ENCODE measurements around the gene XAGE2. TPM values are rescaled to one million over a fixed set of nuclear protein-coding genes. Genes with fewer than 3 reads are reported as not detected.

XAGE2 gene
- total RNA-seq, 4 donors from 2014 or later, result not detected

GRCh38 chrX:52424656-52425055 lies 55.8 kb downstream of the XAGE2 start:
- Histone ChIP-seq H3K4me3 (replicated peaks in 1 of 3) (no peak overlapping the region), H3K9me3 (no peaks in the 10 kb centered on the region), H3K36me3 (no peaks in the 10 kb centered on the region), H3K4me1 (no peaks in the 10 kb centered on the region), H3K27me3 (no peaks in the 10 kb centered on the region), H3K27ac (no peak overlapping the region)
- intact Hi-C loops (cut with DNase I), result no loop called here
- no peak for DNase-seq
- 100% methylated on average over 1 of the region's 1 CpG; no CpG with 5 or more reads in 1 of the 2 donors for WGBS, 2 donors
- TF ChIP-seq POLR2A (IDR thresholded peaks at IDR 0.05), result no peak
- TF ChIP-seq, protein P1, sequence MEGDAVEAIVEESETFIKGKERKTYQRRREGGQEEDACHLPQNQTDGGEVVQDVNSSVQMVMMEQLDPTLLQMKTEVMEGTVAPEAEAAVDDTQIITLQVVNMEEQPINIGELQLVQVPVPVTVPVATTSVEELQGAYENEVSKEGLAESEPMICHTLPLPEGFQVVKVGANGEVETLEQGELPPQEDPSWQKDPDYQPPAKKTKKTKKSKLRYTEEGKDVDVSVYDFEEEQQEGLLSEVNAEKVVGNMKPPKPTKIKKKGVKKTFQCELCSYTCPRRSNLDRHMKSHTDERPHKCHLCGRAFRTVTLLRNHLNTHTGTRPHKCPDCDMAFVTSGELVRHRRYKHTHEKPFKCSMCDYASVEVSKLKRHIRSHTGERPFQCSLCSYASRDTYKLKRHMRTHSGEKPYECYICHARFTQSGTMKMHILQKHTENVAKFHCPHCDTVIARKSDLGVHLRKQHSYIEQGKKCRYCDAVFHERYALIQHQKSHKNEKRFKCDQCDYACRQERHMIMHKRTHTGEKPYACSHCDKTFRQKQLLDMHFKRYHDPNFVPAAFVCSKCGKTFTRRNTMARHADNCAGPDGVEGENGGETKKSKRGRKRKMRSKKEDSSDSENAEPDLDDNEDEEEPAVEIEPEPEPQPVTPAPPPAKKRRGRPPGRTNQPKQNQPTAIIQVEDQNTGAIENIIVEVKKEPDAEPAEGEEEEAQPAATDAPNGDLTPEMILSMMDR (IDR thresholded peaks at IDR 0.05), result no peak

Small RNA genes within 50 kb of the gene (microRNA-seq; reads per million reads assigned to microRNA genes)
- gene MIR8088, result not detected

Small RNA genes within 50 kb of the gene (small RNA-seq; reads per million reads assigned to genes)
- not detected for gene MIR8088

Other genes with a start within 250 kb of the XAGE2 start
- 10 to 100 TPM in 1 of 4 donors, 1 to 10 TPM in 2, under 1 TPM in 1; 0.34 to 29.3 (median 3.5) TPM for gene MAGED4, start 184.1 kb upstream of the XAGE2 start, total RNA-seq
- gene XAGE1A, start 126.8 kb downstream of the XAGE2 start, total RNA-seq, result not detected
- not detected for gene XAGE1B, start 148.0 kb downstream of the XAGE2 start, total RNA-seq

All from thyroid gland (tissue), 4 donors.